SIG-M5 treated with dmso at 0.1 percent for 504 hours (cell line): ENCODE results near the gene CEACAM16.
A peak's percentile ranks its signal among the peaks of the same experiment; 100 is the strongest.
"Not testable (repeated sequence)": the region's sequence is repeated elsewhere in the genome, so short reads cannot be mapped to it uniquely, and the experiment has no call there.

ENCODE experiments used
- DNase-seq: peaks from one replicate; lab custom pipeline; 2025; ENCODE audit not compliant: unreplicated experiment; lab: John Stamatoyannopoulos, UW

The CEACAM16 gene

DNA sequence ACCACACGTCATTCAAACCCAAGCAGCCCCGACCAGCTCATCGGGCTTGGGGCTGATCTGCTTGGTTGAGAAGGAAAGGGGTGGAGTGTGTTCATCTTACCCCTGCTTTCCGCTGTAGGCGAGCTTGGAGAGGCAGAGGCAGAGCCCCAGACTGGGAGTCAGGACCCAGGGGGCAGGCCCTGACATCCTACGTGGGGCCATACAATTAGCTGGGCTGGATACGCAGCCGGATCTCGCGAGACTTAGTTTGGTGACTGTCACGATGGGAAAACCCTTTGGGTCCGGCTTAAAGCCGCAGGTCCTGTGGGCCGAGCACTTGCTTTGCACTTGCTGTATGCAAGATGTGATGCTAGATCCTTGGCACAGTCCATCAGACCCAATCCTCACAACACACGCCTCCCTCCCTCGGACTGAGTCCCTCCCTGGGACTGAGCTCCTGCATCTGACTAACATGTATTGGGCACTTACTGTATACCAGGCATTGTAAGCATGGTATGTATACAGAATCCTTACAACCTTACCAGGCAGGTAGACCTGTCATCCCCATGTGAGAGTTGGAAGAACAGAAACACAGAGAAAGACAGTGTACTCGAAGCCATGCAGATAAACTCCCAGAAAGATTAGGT lies 3.7 kb downstream of the CEACAM16 start:
- DNase-seq = no peak

DNA sequence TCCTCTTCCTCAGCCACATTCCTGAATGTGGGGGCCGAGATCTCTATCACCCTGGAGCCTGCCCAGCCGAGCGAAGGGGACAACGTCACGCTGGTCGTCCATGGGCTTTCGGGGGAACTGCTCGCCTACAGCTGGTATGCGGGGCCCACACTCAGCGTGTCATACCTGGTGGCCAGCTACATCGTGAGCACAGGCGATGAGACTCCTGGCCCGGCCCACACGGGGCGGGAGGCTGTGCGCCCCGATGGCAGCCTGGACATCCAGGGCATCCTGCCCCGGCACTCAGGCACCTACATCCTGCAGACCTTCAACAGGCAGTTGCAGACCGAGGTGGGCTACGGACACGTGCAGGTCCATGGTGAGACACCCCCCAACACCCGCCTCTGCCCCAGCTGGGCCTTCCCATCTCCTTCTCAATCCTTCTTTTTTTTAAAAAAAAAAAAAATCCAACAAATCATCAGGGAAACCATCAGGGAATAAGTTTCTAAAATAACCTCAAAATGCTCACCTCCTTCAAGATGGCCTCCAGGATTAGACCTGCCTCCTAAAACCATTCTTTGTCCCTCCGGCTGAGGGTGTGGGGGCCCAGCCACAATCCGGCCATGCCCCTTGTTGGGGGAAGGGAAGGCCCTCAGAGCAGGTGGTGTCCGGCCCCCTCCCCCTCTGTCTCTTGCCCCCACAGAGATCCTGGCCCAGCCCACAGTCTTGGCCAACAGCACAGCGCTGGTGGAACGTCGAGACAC lies 4.6 kb downstream of the CEACAM16 start:
- no peak for DNase-seq

DNA sequence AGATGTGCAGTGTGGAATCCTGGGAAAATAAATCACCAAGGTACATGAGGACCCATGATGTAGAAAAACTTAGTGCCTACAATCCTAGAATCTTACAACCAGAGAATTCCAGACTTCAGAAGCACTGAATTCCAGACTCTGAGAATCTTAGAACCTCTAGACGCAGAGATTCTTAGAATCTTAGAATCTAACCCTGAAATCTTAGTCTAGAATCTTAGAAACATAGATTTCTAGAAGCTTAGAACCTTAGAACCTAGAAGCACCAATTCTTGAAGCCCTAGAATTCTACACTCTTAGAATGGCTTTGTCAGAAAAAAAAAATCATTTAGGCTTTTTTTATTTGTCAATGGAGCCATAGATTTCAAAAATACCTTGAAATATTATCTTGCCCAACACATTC lies 6.0 kb downstream of the CEACAM16 start:
- no peak for DNase-seq

DNA sequence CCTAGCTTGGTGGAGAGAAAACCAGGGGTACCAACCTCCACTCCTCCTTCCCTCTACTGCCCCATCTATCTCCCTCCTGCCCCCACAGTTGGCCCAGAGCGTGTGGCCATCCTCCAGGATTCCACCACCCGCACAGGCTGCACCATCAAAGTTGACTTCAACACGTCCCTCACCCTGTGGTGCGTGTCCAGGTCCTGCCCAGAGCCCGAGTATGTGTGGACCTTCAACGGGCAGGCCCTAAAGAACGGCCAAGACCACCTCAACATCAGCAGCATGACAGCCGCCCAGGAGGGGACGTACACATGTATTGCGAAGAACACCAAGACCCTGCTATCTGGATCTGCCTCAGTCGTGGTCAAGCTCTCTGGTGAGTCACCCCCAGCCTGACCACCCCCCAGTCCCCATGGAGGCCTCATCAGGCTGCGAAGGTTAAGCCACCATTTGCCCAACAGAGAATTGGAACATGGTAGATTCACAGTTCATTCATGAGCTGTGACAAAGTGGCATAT lies 6.6 kb downstream of the CEACAM16 start:
- no peak for DNase-seq

DNA sequence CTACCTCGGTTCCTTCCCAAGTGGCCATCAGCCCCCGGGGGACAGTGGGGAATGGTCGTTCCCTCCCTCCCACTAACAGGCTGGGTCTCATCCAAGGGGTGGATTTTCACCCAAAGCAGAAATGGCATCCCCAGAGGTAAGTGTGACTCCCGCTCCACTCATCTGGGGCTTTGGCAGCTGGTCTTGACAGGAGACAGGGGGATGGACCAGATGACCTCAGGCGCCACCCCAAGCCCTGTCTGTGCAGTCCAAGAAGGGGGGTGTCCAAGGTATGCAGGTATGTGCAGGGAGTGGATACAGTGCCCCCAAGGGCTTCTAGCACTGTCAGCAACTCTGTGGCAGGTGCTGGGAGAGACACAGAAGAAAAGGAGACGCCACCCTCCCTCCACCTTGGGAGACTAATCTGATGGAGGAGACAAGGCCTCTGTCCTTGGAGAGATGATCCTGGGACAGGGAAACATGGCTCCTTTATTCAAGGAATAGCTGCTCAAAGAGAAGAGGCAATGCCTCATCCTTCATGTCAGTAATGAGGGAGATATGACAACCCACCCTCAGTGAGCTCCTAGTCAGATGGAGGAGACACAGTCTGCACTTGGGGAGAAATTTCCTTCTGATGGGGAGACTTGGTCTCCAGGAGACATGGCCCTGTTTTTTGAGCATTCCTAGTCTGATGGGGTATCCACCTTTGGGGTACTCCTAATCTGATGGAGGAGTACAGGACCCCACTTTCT lies 7.7 kb downstream of the CEACAM16 start:
- DNase-seq = no peak

DNA sequence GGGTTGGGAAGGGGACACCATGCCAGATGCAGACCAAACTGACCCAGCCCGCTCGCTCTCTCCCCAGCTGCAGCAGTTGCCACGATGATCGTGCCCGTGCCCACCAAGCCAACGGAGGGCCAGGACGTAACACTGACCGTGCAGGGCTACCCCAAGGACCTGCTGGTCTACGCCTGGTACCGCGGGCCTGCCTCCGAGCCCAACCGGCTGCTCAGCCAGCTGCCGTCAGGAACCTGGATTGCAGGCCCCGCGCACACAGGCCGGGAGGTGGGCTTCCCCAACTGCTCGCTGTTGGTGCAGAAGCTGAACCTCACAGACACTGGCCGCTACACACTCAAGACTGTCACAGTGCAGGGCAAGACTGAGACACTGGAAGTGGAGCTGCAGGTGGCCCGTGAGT lies 8.8 kb downstream of the CEACAM16 start:
- DNase-seq = no peak

DNA sequence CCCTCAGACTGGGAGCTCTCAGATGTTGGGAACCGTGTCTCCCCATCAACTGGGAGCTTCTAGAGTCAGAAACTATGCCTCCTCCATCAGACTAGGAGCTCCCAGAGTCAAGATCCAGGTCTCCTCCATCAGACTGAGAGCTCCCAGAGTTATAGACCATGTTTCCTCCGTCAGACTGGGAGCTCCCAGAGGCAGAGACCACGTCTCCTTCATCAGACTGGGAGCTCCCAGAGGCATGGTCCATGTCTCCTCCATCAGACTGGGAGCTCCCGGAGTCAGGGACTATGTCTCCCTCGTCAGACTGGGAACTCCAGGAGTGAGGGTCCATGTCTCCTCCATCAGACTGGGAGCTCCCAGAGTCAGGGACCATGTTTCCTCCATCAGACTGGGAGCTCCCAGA lies 10.0 kb downstream of the CEACAM16 start:
- no peak for DNase-seq

DNA sequence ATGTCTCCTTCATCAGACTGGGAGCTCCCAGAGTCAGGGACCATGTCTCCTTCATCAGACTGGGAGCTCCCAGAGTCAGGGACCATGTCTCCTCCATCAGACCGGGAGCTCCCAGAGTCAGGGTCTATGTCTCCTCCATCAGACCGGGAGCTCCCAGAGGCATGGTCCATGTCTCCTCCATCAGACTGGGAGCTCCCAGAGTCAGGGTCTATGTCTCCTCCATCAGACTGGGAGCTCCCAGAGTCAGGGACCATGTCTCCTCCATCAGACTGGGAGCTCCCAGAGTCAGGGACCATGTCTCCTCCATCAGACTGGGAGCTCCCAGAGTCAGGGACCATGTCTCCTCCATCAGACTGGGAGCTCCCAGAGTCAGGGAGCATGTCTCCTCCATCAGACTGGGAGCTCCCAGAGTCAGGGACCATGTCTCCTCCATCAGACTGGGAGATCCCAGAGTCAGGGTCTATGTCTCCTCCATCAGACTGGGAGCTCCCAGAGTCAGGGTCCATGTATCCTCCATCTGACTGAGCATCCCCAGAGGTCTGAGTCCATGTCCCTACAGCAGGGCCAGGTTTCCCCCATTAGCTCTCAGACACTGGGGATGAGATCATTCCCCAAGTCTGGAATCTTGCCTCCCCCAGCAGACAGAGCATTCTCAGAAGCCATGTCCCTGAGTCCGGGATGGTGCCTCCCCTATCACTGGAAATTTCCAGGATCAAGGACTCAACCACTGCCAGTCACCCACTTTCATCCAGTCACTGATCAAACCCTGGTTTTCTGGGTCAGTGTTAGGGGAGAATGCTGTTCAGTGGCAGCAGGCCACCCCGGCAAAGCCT lies 10.7 kb downstream of the CEACAM16 start:
- DNase-seq = not testable (repeated sequence)

DNA sequence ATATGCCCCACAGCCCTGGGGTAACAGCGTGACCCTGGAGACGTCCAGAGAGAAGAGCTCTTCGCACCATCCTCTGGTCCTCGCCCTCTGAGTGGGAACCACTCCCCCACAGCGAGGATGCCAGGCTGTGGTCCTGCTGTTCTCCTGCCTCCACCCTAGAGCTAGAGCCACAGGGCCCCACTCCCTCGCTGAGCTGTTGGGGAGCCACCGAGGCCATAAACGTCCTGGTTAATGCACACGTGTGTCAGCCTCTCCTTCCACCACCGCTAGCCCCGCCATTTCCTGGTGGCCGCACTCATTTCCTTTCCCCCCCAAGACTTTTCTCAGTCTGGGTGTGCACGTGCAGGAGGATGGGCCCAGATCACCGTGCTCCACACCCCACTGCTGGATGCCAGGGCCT lies 11.5 kb downstream of the CEACAM16 start:
- DNase-seq = no peak

DNA sequence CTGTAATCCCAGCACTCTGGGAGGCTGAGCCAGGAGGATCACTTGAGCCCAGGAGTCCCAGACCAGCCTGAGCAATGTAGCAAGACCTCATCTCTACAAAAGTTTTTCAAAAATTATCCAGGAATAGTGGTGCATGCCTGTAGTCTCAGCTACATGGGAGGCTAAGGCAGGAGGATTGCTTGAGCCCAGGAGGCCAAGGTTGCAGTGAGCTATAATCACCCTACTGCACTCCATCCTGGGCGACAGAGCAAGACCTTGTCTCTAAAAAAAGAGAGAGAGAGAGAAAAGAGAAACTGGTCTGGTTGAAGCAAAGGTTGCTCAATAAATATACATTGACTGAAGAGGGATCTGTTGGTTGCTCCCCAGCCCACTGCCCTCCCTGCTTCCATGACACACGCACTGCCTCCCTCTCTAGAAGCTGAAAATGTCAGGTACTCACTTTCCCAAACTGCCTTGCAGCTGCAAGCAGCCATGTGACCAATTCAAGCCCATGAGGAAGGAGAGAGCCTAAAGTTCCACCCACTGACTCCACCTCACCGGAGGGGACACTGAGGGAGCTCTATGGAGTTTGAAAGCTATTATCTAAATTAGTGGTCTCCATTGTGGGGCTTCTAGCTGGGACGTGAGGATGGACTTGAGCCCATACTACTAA lies 14.0 kb downstream of the CEACAM16 start:
- DNase-seq = peak; percentile 63

DNA sequence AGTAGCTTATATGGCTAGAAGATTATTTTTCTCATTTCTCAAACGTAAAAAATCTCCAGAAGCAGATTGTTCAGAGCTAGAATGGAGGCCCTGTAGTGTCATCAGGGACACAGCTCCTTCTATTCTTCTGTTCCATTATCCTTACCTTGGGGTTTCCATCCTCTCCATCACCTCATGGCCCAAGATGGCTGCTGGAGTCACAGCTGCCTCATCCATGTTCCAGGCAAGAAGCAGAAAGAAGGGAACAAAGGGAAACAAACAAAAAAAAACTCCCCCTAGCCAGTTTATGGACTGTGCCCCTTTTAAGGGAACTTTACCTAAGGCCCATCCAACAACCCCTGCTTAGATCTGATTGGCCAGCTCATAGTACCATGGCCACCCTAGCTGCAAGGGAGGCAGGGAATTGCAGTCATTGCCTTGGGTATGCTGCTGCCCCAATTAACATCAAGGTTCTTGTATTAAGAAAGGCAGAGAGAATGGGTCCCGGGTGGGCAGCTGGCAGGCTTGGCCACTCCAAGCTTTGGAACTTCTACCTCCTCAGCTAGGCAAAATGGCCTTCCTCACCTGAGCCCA lies 15.7 kb downstream of the CEACAM16 start:
- no peak for DNase-seq

DNA sequence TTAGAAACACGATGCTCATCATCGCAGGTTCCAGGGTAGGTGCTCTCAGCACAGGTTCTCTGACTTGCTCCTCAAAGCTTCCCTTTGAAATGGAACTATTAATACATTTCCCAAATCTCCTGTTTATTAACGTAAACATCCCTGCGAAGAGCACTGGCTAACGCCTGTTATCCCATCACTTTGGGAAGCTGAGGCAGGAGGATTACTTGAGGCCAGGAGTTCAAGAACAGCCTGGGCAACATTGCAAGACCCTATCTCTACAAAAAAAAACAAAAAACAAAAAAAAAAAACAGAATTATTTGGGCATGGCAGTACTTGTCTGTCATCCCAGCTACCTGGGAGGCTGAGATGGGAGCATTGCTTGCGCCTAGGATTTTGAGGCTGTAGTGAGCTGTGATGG lies 18.7 kb downstream of the CEACAM16 start:
- DNase-seq = no peak

DNA sequence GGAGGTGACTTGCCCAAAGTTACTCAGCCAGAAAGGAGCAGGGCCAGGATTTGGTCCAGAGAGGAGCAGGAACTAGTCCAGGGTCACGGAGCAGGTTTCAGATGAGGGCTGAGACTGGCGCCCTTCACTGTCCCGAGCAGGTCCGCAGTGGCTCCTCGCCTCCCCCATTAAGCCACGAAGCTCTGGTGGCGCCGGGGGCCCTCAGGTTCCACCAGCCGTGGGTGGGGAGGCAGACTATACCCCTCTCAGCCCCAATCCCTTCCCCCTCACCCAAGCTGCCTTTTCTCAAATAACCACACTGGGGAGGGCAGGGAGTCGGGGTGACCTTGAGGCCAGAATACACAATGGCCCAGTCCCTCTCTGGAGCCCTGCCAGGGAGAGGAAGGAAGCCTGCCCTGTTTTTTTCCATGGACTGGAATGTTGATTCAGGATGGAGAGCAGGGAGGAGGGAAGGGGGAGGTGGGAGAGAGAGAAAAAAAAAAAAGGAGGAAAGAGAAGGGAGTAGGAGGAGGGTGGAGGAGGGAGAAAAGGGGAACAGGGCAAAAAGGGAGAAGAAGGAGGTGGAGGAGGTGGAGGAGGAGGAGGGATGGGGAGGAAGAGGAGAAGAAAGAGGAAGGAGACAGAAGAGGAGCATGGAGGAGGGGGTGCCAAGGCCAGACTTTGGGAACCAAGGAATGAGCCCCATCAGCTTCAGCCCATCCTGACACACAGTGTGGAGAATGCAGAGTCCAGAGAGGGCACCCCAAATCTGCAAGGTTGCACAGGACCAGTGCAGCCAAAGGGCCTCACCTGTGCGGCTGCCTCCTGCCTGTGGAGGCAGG lies 19.7 kb downstream of the CEACAM16 start:
- DNase-seq = no peak

DNA sequence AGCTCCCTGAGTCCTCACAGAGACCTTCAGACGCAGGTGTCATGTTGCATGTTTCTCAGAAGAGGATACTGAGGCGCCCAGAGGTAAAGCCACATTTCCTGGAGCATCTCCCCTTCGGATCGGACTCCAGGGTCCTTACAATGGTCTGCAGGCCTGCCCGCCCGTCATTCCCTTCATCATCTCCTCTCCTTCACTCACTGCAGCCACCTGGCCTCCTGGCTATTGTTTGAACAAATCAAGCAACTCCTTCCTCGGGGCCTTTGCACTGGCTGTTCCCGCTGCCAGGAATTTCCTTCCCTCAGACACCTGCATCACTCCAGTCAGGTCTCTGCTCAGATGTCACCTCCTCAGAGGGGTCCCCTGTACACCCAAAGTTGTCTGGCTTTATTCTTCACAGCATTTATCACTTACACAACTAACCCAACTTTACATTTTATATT lies 20.3 kb downstream of the CEACAM16 start:
- no peak for DNase-seq

DNA sequence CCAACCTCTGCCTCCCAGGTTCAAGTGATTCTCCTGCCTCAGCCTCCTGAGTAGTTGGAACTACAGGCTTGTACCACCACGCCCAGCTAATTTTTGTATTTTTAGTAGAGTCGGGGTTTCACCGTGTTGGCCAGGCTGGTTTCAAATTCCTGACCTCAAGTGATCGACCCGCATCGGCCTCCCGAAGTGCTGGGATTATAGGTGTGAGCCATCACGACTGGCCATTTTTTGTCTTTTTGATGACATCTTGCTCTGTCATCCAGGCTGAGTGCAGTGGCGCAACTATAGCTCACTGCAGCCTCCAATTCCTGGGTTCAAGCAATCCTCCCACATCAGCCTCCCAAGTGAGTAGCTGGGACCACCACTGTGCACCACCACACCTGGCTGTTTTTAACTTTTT lies 21.4 kb downstream of the CEACAM16 start:
- not testable (repeated sequence) for DNase-seq

DNA sequence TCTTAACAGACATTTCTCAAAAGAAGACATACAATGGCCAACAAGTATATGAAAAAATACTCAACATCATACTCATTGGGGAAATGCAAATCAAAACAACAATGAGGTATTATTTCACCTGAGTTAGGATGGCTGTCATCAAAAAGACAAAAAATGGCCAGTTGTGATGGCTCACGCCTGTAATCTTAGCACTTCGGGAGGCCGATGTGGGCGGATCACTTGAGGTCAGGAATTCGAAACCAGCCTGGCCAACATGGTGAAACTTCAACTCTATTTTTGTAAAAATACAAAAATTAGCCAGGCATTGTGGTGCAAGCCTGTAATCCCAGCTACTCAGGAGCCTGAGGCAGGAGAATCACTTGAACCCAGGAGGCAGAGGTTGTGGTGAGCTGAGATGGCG lies 22.0 kb downstream of the CEACAM16 start:
- no peak for DNase-seq

DNA sequence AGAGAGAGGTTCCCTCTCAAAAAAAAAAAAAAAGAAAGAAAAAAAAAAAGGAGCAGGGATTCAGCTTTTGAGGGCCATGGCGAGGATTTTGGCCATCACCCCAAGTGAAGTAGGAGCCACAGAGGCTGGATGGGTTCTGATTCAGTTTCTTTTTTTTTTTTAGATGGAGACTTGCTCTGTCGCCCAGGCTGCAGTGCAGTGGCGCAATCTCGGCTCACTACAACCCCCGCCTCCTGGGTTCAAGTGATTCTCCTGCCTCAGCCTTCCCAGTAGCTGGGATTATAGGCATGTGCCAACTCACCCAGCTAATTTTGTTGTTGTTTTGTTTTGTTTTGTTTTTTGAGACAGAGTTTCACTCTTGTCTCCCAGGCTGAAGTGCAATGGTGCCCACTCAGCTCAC lies 22.4 kb downstream of the CEACAM16 start:
- DNase-seq = not testable (repeated sequence)

DNA sequence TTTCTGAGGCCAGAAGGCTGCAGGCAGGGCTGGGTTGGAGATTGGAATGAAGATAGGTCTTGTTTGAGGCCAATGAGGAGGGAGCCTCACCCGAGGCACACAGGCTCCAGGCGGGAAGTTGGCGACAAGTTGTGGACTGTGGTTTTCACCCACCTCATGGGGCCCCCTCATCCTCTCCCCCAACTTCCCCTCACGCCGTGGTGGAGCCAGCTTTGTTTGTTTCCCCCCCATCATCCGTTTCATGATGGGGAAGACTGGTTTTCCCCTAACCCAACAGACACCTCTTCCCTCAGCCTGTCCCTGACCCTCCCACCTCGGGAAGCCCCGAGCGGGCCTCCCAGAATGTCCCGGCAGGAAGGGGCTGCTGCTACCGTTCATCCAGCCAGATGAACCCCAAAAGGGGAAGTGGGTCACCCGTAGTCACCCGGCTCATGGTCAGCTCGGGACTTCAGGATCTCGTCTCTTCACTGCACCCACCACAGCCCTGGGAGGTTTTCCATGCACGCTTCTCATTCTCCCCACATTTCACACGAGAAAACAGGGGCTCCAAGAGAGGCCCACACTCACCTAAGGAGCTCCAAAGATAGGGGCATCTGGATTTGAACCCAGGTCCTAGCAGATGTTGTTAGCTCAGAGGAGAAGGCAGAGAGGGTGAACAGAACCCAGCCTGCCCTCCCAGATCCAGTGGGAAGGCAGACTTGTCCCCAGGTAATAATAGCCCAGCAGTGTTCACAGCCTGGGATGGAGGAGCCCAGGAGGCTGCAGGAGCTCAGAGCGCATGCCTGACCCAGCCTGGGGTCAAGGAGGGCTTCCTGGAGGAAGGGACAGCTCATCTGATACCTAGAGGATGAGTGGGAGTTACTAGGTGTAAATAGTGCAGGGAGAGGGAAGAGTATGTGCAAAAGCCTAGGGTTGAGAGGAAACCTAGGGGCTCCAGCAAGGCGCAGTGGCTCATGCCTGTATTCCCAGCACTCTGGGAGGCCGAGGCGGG lies 23.5 kb downstream of the CEACAM16 start:
- peak; percentile 59 for DNase-seq
